GM23338 (cell line): ENCODE measurements around the gene NPM1. TPM values are rescaled to one million over a fixed set of nuclear protein-coding genes. Genes with fewer than 3 reads are reported as not detected.

Experiments used
- ATAC-seq: fragments of 200-7000 bp; cut with Tn5 transposase; 3 replicates; pipeline ENCODE4 v1.9.1; 2020
- DNase-seq: peaks from one replicate; pipeline ENCODE4 v3.0.0-alpha.2; 2015; ENCODE audit warnings: low spot score
- H2AFZ ChIP-seq: fragments of 200-600 bp; sonication (generic); 2 replicates; pipeline ENCODE4 v1.8.0; 2016; ENCODE audit warnings: antibody characterized with exemption, mild to moderate bottlenecking, moderate library complexity
- H3F3A ChIP-seq: fragments of 200-600 bp; sonication (generic); replicated peaks from 2 replicates; pipeline ENCODE4 v1.8.0; 2017; ENCODE audit warnings: antibody characterized with exemption, mixed run types, low read depth
- H3K27ac ChIP-seq: fragments of 200-600 bp; sonication (generic); 2 replicates; pipeline ENCODE4 v1.6.1; 2016; ENCODE audit warnings: low read depth
- H3K27me3 ChIP-seq: fragments of 200-600 bp; sonication (generic); 2 replicates; pipeline ENCODE4 v1.8.0; 2016; ENCODE audit warnings: mild to moderate bottlenecking, mixed run types, moderate library complexity; ENCODE audit not compliant: insufficient read depth
- H3K36me3 ChIP-seq: fragments of 200-600 bp; sonication (generic); 2 replicates; pipeline ENCODE4 v1.8.0; 2016; ENCODE audit warnings: mild to moderate bottlenecking; ENCODE audit not compliant: insufficient read depth
- H3K4me1 ChIP-seq: fragments of 200-600 bp; sonication (generic); 2 replicates; pipeline ENCODE4 v1.8.0; 2016; ENCODE audit warnings: mild to moderate bottlenecking, moderate library complexity; ENCODE audit not compliant: insufficient read depth
- H3K4me2 ChIP-seq: fragments of 200-600 bp; sonication (generic); 2 replicates; pipeline ENCODE4 v1.7.1; 2017; ENCODE audit warnings: mixed run types
- H3K4me3 ChIP-seq: fragments of 200-600 bp; sonication (generic); 2 replicates; pipeline ENCODE4 v1.6.1; 2016; ENCODE audit warnings: mixed run types
- H3K79me2 ChIP-seq: fragments of 200-600 bp; sonication (generic); replicated peaks from 2 replicates; pipeline ENCODE4 v1.8.0; 2017; ENCODE audit warnings: mild to moderate bottlenecking; ENCODE audit not compliant: insufficient read depth
- H3K9me2 ChIP-seq: fragments of 200-600 bp; sonication (generic); 2 replicates; pipeline ENCODE4 v1.8.0; 2017; ENCODE audit not compliant: insufficient read depth
- H4K20me1 ChIP-seq: fragments of 200-600 bp; sonication (generic); replicated peaks from 2 replicates; pipeline ENCODE4 v1.8.0; 2017; ENCODE audit warnings: mild to moderate bottlenecking; ENCODE audit not compliant: insufficient read depth
- H3K27ac Mint-ChIP-seq: 2 replicates; pipeline ENCODE4 v1.8.0; 2020; ENCODE audit warnings: inconsistent platforms, mild to moderate bottlenecking, moderate library complexity, mixed read lengths
- H3K27me3 Mint-ChIP-seq: 3 replicates; pipeline ENCODE4 v1.8.0; 2022; ENCODE audit warnings: low read depth, mild to moderate bottlenecking, moderate library complexity, mixed read lengths, inconsistent platforms; ENCODE audit not compliant: insufficient read depth, poor library complexity
- H3K36me3 Mint-ChIP-seq: 3 replicates; pipeline ENCODE4 v1.8.0; 2021; ENCODE audit warnings: low read depth, mild to moderate bottlenecking, inconsistent platforms, moderate library complexity, mixed read lengths
- H3K4me1 Mint-ChIP-seq: 3 replicates; pipeline ENCODE4 v1.8.0; 2020; ENCODE audit warnings: mild to moderate bottlenecking, inconsistent platforms, mixed read lengths
- H3K4me3 Mint-ChIP-seq: 3 replicates; pipeline ENCODE4 v1.8.0; 2021; ENCODE audit warnings: moderate library complexity, mild to moderate bottlenecking, inconsistent platforms, mixed read lengths
- H3K9me3 Mint-ChIP-seq: 3 replicates; pipeline ENCODE4 v1.8.0; 2020; ENCODE audit warnings: moderate library complexity, mild to moderate bottlenecking, inconsistent platforms, mixed read lengths
- CREB1 ChIP-seq: fragments of 250-450 bp; sonication (Bioruptor Pico); IDR thresholded peaks from 2 replicates; pipeline ENCODE4 v1.5.0; 2020; ENCODE audit warnings: low read depth, mild to moderate bottlenecking, moderate library complexity
- CTCF ChIP-seq, 2 experiments: fragments of 200-600 bp in 1 of 2; sonication (generic) in 1 of 2; conservative IDR thresholded peaks; 2 replicates each; pipeline versions ENCODE4 v1.5.1 to v1.6.1; 2016 to 2017; ENCODE audit warnings: antibody characterized with exemption in 2 of 2, low read depth in 2 of 2, mild to moderate bottlenecking in 2 of 2, moderate library complexity in 1 of 2
- EZH2 ChIP-seq: fragments of 200-600 bp; sonication (generic); IDR thresholded peaks from one replicate; pipeline ENCODE4 v1.8.0; 2017; ENCODE audit warnings: antibody characterized with exemption, mild to moderate bottlenecking, low read depth; ENCODE audit not compliant: unreplicated experiment
- EZH2phosphoT487 ChIP-seq: fragments of 200-600 bp; sonication (generic); IDR thresholded peaks from one replicate; pipeline ENCODE4 v1.8.1; 2018; ENCODE audit warnings: antibody characterized with exemption; ENCODE audit not compliant: unreplicated experiment
- JUNB ChIP-seq: IDR thresholded peaks from one replicate; pipeline ENCODE4 v1.6.1; 2016; ENCODE audit warnings: antibody characterized with exemption; ENCODE audit not compliant: unreplicated experiment
- NANOG ChIP-seq: IDR thresholded peaks from 2 replicates; pipeline ENCODE4 v1.6.1; 2016; ENCODE audit warnings: antibody characterized with exemption, borderline replicate concordance
- POLR2AphosphoS5 ChIP-seq: IDR thresholded peaks from 2 replicates; pipeline ENCODE4 v1.6.1; 2016; ENCODE audit warnings: antibody characterized with exemption, low read depth
- REST ChIP-seq: IDR thresholded peaks from one replicate; pipeline ENCODE4 v1.6.1; 2018; ENCODE audit warnings: antibody characterized with exemption; ENCODE audit not compliant: unreplicated experiment
- STAT1 ChIP-seq: IDR thresholded peaks from one replicate; pipeline ENCODE4 v1.6.1; 2016; ENCODE audit warnings: antibody characterized with exemption; ENCODE audit not compliant: unreplicated experiment
- ZNF114 ChIP-seq: fragments of 250-450 bp; sonication (Bioruptor Pico); IDR thresholded peaks from 2 replicates; pipeline ENCODE4 v1.5.0; 2020; ENCODE audit warnings: mild to moderate bottlenecking, moderate library complexity
- ZNF331 ChIP-seq: fragments of 250-450 bp; sonication (Bioruptor Pico); IDR thresholded peaks from 2 replicates; pipeline ENCODE4 v1.5.0; 2020; ENCODE audit warnings: low read depth, mild to moderate bottlenecking, moderate library complexity
- ZNF462 ChIP-seq: fragments of 250-450 bp; sonication (Bioruptor Pico); IDR thresholded peaks from 2 replicates; pipeline ENCODE4 v1.5.0; 2020; ENCODE audit warnings: mild to moderate bottlenecking, moderate library complexity
- polyA plus RNA-seq: library from polyadenylated mRNA; unstranded; fragments of >200 nt; fragmentation: Nextera tagmentation; extraction: Ambion mirVana; gene quantifications from 2 replicates; pipeline ENCODE4 v1.2.1, GENCODE V29; 2016
- total RNA-seq: library from RNA; depleted of rRNA; stranded (reverse); fragments of >200 nt; shearing (Covaris generic); gene quantifications from 2 replicates; pipeline ENCODE4 v1.2.3, GENCODE V29; 2014
- TF ChIP-seq, protein P1 (sequence below): IDR thresholded peaks from 2 replicates; pipeline ENCODE4 v1.6.1; 2016; ENCODE audit warnings: antibody characterized with exemption

Gene NPM1
- total and polyA plus RNA-seq, 2 experiments from 2014 or later = 3,739 to 5,242 TPM

- H3K27ac Mint-ChIP-seq = no peak overlapping the region
- H3K36me3 Mint-ChIP-seq = no peaks in the 10 kb centered on the region
- H3K4me3 Mint-ChIP-seq = no peak overlapping the region
- Histone ChIP-seq H3K79me2 (no peaks in the 10 kb centered on the region), H2AFZ (no peak overlapping the region), H3K27me3 (peaks cover 34% of the 10 kb centered on the region), H3K4me2 (no peak overlapping the region), H3K4me3 (no peak overlapping the region), H4K20me1 (no peaks in the 10 kb centered on the region), H3K4me1 (peaks cover 10% of the 10 kb centered on the region), H3K36me3 (no peaks in the 10 kb centered on the region), H3K9me2 (no peaks in the 10 kb centered on the region), H3K27ac (no peak overlapping the region), H3F3A (no peaks in the 10 kb centered on the region)
- TF ChIP-seq EZH2phosphoT487 (no peak), ZNF331 (no peak), JUNB (no peak), REST (no peak), ZNF114 (CRISPR knock-in tag) (no peak), EZH2 (no peak), ZNF462 (CRISPR knock-in tag) (no peak), CREB1 (CRISPR knock-in tag) (no peak), NANOG (no peak), CTCF (conservative IDR thresholded peaks at IDR 0.05; ENCODE audit: low read depth in 2 of 2) (no peak), POLR2AphosphoS5 (no peak), STAT1 (no peak)
- TF ChIP-seq, protein P1, sequence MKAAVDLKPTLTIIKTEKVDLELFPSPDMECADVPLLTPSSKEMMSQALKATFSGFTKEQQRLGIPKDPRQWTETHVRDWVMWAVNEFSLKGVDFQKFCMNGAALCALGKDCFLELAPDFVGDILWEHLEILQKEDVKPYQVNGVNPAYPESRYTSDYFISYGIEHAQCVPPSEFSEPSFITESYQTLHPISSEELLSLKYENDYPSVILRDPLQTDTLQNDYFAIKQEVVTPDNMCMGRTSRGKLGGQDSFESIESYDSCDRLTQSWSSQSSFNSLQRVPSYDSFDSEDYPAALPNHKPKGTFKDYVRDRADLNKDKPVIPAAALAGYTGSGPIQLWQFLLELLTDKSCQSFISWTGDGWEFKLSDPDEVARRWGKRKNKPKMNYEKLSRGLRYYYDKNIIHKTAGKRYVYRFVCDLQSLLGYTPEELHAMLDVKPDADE = no peak
- ATAC-seq (no peak), DNase-seq (no peak)
- no peaks in the 10 kb centered on the region for H3K9me3 Mint-ChIP-seq
- peaks cover 13% of the 10 kb centered on the region for H3K4me1 Mint-ChIP-seq
- peaks cover 24% of the 10 kb centered on the region for H3K27me3 Mint-ChIP-seq
Observed at GRCh38 chr5:171340042-171340441, 47.6 kb upstream of the NPM1 start.
